GM18909 (cell line): ENCODE results near the gene FAM180B.
"Not testable (repeated sequence)": the region's sequence is repeated elsewhere in the genome, so short reads cannot be mapped to it uniquely, and the experiment has no call there.

Experiments used
- ATAC-seq: cut with Tn5 transposase; IDR thresholded peaks from one replicate; pipeline ENCODE4 v1.9.1; 2021; ENCODE audit warnings: mild to moderate bottlenecking; ENCODE audit not compliant: unreplicated experiment, poor library complexity

The FAM180B gene

DNA sequence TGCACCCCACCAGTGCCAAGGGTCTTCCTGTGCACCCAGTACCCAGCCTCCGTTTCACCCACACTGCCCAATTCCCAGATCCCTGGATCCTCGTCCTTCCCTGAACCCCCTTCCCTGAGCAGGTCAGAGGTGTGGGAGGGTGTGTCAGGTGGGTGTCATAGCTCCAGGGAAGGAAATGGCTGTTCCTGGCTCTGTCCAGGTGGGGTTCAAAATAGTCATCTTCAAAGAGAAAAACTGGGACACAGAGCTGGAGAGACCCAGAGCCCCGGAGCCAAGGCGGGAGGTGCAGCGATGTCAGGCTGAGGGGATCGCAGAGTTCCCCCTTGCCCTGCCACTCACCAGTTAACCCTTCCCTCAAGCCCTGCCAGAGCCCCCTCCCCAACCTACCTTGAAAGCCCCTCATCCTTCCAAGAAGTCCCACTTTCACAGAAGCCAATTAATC lies 7.0 kb downstream of the FAM180B start:
- no peak for ATAC-seq

DNA sequence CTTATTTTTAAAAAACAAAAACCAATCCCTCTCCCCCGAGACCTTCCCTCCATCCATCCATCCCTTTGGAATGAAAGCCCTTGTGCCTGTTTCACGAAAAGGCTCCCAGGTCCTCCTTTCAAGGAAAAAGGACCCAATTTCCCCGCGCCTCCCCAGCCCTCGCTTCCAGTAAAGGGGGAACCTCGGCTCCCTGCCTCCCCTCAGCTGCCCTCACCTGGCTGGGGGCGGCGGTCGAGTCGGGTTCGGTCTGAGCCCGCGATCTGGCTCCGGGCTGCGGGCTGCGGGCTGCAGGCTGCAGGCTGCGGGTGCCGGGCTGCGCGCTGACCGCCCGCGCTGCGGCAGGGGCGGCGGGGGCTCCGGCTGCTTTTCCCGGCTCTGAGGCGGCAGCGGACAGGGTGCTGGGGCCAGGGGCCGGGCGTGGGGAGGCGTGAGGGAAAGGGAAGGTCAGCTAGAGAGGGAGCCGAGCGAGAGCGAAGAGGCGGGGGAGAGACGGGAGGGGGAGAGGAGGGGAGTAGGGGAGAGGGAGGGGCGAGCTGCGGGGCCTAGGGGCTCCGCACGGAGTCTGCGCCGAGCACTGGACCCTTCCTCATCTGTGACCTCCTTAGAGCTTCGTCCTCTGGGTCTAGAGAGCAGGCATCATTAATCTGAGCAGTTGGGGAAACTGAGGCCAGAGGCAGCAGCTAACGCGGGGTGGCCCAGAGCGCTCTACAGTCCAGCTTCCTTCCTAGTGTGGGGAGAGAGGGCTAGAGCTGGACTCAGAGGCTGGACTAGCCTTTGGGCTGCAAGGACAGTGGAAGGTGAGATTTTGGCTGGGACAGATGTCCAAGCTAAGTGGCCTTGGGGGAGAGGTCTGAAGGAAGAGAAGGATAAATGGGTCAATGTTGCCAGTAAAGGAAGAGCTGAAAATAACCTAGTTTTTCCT lies 7.7 kb downstream of the FAM180B start, which contains the start of gene C1QTNF4:
C1QTNF4 (minus strand) TSS at position 478 of the 922 bp plus-strand sequence. CDS start 3,601 bp downstream, outside the sequence.
- no peak for ATAC-seq

DNA sequence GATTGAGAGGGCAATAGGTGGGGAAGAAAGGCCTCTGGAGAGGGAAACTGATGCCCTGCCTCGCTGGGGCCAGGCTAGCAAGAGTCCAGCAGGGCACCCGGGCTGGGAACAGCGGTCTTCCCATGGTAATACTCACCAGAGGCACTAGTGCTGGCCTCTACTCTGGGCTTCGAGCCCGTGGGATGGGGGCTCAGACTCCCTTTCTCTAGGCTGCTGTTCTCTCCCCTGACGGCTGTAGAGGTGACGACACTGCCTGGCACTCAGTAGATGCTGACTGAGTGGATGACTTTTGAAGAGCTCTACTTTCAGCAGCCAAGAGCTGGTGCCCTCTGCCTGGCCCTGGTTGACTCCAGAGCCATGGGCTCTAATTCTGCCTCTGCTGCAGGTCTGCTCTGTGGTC lies 8.6 kb downstream of the FAM180B start:
- no peak for ATAC-seq

DNA sequence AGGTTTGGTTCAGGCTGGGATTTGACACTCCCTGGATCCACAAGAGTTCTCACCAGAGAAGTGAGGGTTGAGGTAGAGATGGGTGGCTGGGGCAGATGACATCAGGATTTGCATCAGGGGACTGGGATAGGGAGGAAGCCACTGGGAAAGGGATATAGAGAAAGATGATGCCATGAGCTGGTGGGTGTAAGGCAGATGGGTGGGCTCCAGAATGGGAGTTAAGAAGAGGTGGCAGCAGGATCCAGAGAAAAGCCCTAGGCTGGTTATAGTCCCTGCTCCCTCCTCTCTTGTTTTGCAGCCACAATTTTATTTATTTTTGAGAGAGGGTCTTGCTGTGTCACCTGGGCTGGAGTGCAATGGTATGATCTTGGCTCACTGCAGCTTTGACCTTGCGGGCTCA lies 9.5 kb downstream of the FAM180B start:
- ATAC-seq: no peak

DNA sequence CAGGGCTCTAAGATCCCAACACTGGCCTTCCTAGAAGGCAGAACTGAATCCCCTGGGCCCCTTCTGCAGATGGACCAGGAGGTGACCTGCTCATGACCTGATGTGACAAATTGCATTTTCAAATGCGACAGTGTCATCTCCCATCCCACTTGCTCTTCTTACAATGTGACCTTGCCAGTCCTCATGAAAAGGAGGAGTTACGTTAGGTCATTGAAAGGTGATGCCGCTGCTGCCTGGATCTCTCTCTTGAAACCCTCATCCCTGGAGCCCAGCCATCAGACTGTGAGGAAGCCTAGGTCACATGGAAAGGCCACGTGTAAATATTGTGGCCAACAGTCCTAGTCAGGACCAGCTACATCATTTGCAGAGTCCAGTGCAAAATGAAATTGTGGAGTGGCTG lies 13.4 kb downstream of the FAM180B start:
- no peak for ATAC-seq

DNA sequence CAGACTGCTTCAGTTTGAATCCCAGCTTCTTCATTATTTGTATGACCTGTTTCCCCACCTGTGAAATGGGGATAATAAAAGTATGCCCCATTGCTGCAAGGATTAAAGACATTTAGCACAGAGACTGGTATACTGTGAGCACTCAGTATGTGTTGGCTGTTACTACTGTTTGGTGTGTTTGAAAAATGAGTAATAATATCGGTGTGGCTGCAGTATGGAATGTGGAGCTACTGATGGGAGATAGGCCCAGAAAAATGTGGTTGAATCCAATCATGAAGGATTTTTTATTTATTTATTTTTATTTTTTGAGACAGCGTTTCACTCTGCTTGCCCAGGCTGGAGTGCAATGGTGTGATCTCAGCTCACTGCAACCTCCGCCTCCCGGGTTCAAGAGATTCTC lies 16.8 kb downstream of the FAM180B start:
- no peak for ATAC-seq

DNA sequence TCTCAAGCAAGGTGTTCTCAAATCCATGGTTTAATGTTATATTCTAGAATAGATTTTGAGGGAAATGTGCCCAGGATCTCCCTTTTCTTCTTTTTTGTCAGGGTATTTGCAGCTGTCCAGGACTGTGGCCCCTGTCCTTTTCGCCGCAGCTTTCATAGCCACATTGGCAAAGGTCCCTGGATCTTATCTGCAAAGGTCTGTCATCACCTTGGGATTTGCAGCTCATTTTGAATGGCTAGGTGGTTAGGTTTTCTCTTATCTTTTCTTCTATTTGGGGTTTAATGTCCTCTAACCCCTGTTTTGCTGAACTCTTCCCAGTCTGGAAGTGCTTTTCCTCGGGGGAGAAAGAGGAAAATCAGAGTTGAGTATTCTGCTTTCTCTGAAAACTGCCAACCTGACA lies 19.4 kb downstream of the FAM180B start:
- ATAC-seq: no peak

DNA sequence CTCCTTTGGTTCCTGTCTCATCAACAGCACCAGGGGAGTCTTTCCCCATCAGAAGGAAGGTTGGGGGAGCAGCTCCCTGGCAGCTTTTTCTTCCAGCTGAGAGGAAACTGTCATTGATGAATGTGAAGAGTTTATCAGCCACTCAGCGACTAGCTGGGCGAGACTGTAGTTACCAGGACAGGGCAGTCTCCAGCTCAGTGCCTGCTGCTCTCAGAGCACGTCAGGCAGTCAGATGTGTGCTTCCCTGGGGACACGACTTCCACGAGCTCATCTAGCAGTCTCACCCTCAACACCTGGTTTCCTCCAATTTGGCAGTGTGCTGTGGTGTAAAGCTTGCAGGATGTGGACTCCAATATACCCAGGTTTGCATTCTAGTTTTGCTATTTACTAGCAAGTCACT lies 20.3 kb downstream of the FAM180B start:
- ATAC-seq: no peak

DNA sequence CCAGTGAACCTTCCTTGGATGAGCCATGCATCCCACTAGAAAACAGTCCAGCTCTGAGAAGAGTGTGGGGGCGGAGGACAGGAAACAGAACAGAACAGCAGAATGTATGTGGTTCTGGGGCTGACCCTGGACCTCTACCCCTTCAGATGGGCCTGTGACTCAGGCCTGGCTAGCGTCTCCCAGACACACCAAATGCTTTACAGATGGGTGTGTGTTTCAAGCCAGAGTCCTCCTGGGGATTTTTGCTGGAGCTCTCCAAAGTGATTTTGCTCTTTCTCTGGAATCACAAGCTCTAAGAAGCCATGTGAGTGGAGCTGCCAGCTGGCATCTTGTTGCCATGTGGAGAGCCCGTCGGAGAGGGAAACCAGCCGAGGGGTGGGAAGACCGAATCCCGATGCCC lies 20.9 kb downstream of the FAM180B start:
- no peak for ATAC-seq

DNA sequence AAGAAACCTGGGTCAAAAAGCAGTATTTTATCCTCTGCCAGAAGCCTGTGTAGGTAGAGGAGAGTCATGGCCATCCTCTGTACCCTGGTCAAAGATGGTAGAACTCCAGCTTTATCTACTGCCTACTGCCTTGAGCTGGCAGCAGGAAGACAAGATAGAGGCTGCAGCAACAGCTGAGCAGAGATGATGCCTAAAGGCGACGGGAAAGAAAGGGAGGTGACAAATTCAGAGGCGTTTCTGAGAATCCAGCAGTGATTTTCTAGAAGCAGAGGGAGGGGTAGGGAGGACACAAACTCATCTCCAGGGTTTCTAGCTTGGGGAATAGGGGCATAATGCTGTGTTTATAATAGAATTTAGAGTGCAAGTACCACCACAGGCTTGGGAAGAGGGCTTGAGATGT lies 23.2 kb downstream of the FAM180B start:
- ATAC-seq: no peak

DNA sequence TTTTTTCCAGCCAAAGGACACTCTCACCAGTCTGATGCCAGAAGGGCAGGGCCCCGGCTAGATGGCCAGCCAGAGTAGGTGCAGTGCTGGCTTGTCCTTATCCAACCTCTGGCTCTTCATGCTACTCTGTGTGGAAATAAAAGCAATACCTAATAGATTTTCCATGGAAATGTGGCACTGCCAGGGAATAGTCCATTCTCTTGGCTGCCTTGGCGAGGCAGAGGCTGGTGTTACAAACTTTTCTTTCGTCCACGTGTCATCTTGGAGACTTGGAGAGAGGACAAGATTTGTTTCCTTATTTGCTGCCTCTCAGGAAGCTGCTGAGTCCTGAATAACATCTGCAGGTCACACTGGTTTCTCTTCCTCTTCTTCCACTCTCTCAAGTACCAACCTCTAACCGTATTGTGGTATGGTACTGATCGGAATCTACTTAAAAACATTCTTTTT lies 24.9 kb downstream of the FAM180B start:
- peak; percentile 83 for ATAC-seq

DNA sequence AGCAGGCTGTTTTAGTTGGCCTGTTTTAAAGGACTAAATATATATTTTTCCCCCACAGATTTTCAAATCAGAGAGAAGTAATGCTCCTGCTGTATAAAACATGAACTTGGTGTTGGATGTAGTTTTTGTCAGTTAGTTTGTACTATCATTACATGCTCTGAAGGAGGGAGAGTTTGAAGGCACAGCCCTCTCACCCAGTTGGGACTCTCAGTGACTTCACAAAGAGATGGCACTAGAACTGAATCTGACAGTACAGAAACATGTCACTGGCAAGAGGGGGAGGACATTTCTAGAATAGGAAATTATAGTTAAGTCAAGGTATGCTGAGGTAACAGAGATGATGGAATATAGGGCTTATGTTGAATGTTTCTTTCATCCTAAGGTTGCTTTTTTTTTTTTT lies 28.8 kb downstream of the FAM180B start:
- no peak for ATAC-seq

DNA sequence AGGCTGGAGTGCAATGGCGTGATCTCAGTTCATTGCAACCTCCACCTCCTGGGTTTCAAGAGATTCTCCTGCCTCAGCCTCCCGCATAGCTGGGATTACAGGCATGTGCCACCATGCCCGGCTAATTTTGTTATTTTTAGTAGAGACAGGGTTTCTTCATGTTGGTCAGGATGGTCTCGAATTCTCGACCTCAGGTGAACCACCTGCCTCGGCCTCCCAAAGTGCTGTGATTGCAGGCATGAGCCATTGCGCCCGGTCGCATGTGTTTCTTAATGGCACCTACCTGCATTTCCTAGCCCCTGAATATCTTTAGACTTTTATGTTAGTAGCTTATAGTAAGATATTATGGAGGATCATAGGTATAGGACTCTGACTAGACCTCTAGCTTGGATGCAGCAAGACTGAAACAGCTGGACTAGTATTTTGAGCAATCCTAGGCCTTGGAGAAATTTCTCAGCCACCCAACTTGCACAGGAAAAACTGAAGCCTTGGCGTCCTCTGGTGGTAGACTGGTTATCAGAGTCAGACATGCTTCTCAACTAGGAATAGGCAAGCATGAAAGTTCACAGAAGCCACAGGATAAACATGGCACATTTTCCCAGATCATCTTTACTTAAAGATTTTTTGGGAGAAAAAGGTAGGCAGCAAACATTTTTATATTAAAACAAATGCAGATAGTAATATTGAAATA lies 30.4 kb downstream of the FAM180B start:
- no peak for ATAC-seq

DNA sequence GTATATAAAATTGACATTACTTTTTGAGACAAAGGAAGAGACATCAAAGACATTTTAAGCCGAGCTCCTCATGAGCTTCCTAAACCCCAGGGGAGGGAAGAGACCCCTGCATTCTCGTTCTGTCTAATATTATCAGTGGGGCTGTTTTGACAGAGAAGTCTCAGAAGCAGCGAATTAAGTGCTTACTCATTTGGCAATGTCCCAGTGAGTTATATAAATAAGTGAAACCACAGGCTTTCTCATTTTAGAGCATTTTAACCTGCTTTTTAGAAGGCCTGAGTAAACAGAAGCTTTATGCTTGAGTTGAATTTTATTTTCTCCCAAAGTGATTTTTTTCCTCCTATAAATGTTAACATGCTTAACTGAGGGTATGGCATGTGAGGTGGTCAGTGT lies 30.9 kb downstream of the FAM180B start:
- no peak for ATAC-seq

DNA sequence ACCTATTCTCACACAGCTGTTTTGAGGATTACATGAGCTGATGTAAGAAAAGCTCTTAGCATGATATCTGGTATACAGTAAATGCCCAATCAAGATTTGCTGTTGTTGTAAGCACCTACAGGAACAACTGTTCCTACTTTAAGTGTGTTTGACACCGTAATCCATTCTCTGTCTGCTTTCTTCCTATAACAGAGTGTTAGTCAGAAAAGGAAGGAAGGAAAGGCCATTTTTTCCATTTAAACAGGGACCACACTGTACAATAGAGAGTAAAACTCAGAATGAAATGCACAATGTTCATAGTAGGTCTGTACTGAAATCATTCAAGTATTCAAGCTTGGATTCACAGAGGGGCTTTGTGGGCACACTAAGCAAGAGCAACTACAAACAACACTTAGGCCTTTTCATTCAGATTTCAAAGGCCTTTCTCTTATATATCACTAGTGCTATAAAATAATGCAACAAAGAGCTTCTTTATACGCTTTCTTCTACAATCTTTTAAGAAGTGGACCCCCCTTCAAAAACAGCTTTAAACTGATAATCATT lies 34.4 kb downstream of the FAM180B start:
- ATAC-seq: no peak

DNA sequence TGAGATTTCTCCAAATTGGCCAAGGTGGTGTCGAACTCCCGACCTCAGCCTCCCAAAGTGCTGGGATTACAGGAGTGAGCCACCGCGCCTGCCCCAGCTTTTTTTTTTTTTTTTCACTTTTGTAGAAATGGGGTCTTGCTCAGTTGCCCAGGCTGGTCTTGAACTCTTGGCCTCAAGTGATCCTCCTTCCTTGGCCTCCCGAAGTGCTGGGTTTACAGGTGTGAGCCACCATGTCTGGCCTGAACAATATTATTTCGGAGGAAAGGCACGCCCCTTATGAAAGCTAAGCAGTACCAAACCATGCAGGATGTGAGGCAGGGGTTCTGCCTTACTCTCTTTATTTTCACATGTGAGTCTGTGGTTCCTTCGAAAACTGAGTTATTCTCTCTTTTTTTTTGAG lies 39.8 kb downstream of the FAM180B start:
- no peak for ATAC-seq

DNA sequence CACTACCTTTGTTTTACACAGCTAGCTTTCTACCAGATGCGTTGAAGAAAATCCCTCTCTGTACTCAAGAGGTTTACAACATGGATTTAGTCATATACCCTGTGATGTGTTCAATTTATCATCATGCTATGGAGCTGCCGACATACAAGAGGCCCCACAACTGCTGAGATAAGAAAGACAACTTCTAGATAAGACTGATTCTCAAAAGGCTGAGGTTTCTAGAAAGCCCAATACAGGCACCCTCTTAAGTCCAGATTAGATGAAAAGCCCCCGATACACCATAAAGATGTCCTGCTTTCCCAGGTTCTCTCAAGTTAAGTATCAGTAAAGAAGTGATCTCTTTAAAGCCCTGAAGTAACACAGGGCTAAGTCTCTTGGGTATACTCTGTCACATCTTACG lies 41.5 kb downstream of the FAM180B start:
- ATAC-seq: no peak

DNA sequence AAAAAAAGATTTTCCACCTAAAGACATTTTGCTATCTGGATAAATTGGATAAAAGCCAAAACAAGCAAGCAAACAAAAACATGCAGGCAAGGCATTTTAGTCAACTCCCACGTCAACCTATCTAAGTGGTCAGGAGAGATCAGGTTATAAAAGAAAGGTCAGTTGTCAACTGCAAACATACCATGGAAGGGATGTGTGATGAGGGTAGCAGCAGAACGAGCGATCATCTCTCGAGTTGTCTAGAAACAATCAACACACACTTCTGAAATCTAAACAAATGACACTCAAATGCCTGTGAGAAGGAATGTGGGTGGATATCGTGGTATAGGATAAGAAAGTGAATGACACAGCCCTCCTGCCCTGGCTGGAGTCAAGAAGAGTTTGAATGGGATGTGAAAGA lies 45.0 kb downstream of the FAM180B start:
- ATAC-seq: no peak

DNA sequence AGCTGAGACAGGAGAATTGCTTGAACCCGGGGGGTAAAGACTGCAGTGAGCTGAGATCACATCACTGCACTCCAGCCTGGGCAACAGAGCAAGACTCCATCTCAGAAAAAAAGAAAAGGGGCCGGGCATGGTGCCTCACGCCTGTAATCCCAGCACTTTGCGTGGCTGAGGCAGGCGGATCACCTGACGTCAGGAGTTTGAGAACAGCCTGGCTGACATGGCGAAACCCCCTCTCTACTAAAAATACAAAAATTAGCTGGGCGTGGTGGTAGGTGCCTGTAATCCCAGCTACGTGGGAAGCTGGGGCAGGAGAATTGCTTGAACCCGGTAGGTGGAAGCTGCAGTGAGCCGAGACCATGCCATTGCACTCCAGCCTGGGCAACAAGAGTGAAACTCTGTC lies 49.9 kb downstream of the FAM180B start:
- not testable (repeated sequence) for ATAC-seq
